Measurements from ENCODE around the gene RPLP1. TPM values are rescaled to one million over a fixed set of nuclear protein-coding genes. Genes with fewer than 3 reads are reported as not detected.

RPLP1 gene
- total RNA-seq, 4 donors from 2014 or later: 1,024 to 2,624 (median 1,151) TPM

DNA sequence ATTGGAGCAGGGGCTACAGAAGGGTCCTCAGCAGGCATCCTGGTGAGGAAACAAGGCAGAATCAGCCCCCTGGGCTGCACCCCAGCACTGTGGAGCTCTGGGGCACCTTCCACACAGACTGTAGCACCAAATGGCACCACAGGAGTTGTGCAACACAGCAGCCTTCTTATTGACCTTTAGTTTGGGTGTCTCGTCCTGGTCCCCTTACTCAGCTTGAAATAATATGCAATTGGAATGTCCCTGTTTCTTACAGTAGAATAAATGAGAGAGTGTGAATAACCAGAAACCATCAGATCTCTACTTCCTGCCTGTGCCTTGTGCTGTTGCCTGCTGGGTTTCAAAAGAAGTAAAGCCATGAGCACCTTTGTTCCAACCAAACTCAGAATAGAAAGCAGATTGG is 44.5 kb downstream of the RPLP1 start:
- intact Hi-C loops (cut with DNase I; ENCODE audit: low total_unique reads): no loop called here
- H3K4me3 ChIP-seq (ENCODE audit: low read depth, poor library complexity, severe bottlenecking): no peak overlapping the region
- no peak for TF ChIP-seq POLR2A (IDR thresholded peaks at IDR 0.05)
- no peak for TF ChIP-seq CTCF (IDR thresholded peaks at IDR 0.05)
- 89 to 100% methylated on average over 1 of the region's 1 CpG for WGBS, 2 donors
- no peak for DNase-seq (ENCODE audit: low spot score in 2 of 2)

GRCh38 chr15:69497667-69498066 is 45.0 kb downstream of the RPLP1 start:
- intact Hi-C loops (cut with DNase I; ENCODE audit: low total_unique reads): no loop called here
- DNase-seq (ENCODE audit: low spot score in 2 of 2): no peak
- no peak for TF ChIP-seq CTCF (IDR thresholded peaks at IDR 0.05)
- TF ChIP-seq POLR2A (IDR thresholded peaks at IDR 0.05): no peak
- H3K4me3 ChIP-seq (ENCODE audit: low read depth, poor library complexity, severe bottlenecking): no peak overlapping the region
- 67 to 74% methylated on average over 1 of the region's 1 CpG for WGBS, 2 donors

DNA sequence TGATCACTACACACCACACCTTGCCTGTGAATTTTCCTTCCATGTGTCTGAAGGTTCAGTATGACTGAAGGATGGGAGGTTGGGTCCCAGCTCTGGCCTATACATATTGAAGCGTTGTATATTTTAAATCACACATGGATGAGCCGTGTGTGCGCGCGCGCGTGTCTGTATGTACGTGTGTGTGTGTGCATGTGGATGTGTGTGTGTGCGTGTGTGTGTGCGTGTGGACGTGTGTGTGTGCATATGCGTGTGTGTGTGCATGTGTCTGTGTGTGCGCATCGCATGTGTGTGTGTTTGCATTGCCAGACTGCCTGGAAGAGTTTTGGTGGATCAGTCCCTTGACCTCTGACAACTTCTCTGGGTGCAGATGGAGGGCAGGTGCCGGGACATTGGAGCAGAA is 45.7 kb downstream of the RPLP1 start:
- DNase-seq (ENCODE audit: low spot score in 2 of 2): no peak
- intact Hi-C loops (cut with DNase I; ENCODE audit: low total_unique reads): no loop called here
- 84 to 94% methylated on average over 15 of the region's 15 CpGs for WGBS, 2 donors
- TF ChIP-seq CTCF (IDR thresholded peaks at IDR 0.05): no peak
- no peak for TF ChIP-seq POLR2A (IDR thresholded peaks at IDR 0.05)
- no peak overlapping the region for H3K4me3 ChIP-seq (ENCODE audit: low read depth, poor library complexity, severe bottlenecking)

- no peak for TF ChIP-seq POLR2A (IDR thresholded peaks at IDR 0.05)
- TF ChIP-seq CTCF (IDR thresholded peaks at IDR 0.05): no peak
- WGBS, 2 donors: 82 to 93% methylated on average over 6 of the region's 6 CpGs
- H3K4me3 ChIP-seq (ENCODE audit: low read depth, poor library complexity, severe bottlenecking): no peak overlapping the region
- DNase-seq (ENCODE audit: low spot score in 2 of 2): no peak
- intact Hi-C loops (cut with DNase I; ENCODE audit: low total_unique reads): no loop called here
Measured at GRCh38 chr15:69498987-69499386, 46.4 kb downstream of the RPLP1 start.

- DNase-seq (ENCODE audit: low spot score in 2 of 2): no peak
- intact Hi-C loops (cut with DNase I; ENCODE audit: low total_unique reads): no loop called here
- H3K4me3 ChIP-seq (ENCODE audit: low read depth, poor library complexity, severe bottlenecking): no peak overlapping the region
- TF ChIP-seq CTCF (IDR thresholded peaks at IDR 0.05) (no peak), POLR2A (IDR thresholded peaks at IDR 0.05) (no peak)
- WGBS, 2 donors: 85 to 90% methylated on average over 13 to 14 of the region's 14 CpGs
Measured at GRCh38 chr15:69499521-69500211, 47.0 kb downstream of the RPLP1 start.

GRCh38 chr15:69500339-69500738 is 47.7 kb downstream of the RPLP1 start:
- intact Hi-C loops (cut with DNase I; ENCODE audit: low total_unique reads): no loop called here
- no peak overlapping the region for H3K4me3 ChIP-seq (ENCODE audit: low read depth, poor library complexity, severe bottlenecking)
- no peak for TF ChIP-seq CTCF (IDR thresholded peaks at IDR 0.05)
- TF ChIP-seq POLR2A (IDR thresholded peaks at IDR 0.05): no peak
- 58 to 79% methylated on average over 1 of the region's 1 CpG for WGBS, 2 donors
- DNase-seq (ENCODE audit: low spot score in 2 of 2): no peak

All from lower leg skin (tissue), 4 donors.